HepG2 (cell line): ENCODE results near the gene MYOM1. TPM values are rescaled to one million over a fixed set of nuclear protein-coding genes. Genes with fewer than 3 reads are reported as not detected.

Experiments used
- CAMTA2 ChIP-seq: sonication (generic); formaldehyde crosslinking; IDR thresholded peaks from 2 replicates; pipeline ENCODE4 v1.4.0; 2020; ENCODE audit warnings: mild to moderate bottlenecking, missing genetic modification reagents, borderline replicate concordance
- GATAD1 ChIP-seq: IDR thresholded peaks from 2 replicates; pipeline ENCODE4 v1.6.1; 2016; ENCODE audit warnings: missing genetic modification reagents, missing compliant biosample characterization
- GATAD2A ChIP-seq: IDR thresholded peaks from 2 replicates; pipeline ENCODE4 v1.6.1; 2016
- ISL2 ChIP-seq: sonication (generic); formaldehyde crosslinking; IDR thresholded peaks from 2 replicates; pipeline ENCODE4 v1.5.0; 2020; ENCODE audit warnings: missing genetic modification reagents
- KDM5A ChIP-seq: fragments of 200-600 bp; sonication (generic); IDR thresholded peaks from 2 replicates; pipeline ENCODE4 v1.7.0; 2018; ENCODE audit warnings: antibody characterized with exemption, mild to moderate bottlenecking, low read length, borderline replicate concordance
- KMT2A ChIP-seq: sonication (generic); formaldehyde crosslinking; IDR thresholded peaks from 2 replicates; pipeline ENCODE4 v1.4.0; 2020; ENCODE audit warnings: missing genetic modification reagents
- ONECUT2 ChIP-seq: sonication (generic); formaldehyde crosslinking; IDR thresholded peaks from 2 replicates; pipeline ENCODE4 v1.4.0; 2020; ENCODE audit warnings: missing genetic modification reagents
- PAF1 ChIP-seq: IDR thresholded peaks from 2 replicates; pipeline ENCODE4 v1.6.1; 2016; ENCODE audit warnings: missing genetic modification reagents, missing compliant biosample characterization
- RFXANK ChIP-seq: IDR thresholded peaks from 2 replicates; pipeline ENCODE4 v1.6.1; 2016
- UBTF ChIP-seq: sonication (generic); formaldehyde crosslinking; IDR thresholded peaks from 2 replicates; pipeline ENCODE4 v1.4.0; 2020; ENCODE audit warnings: mild to moderate bottlenecking, missing genetic modification reagents
- ZBTB37 ChIP-seq: sonication (generic); formaldehyde crosslinking; IDR thresholded peaks from 2 replicates; pipeline ENCODE4 v1.4.0; 2020; ENCODE audit warnings: mild to moderate bottlenecking, missing genetic modification reagents
- ZBTB44 ChIP-seq: sonication (generic); formaldehyde crosslinking; IDR thresholded peaks from 2 replicates; pipeline ENCODE4 v1.4.0; 2020; ENCODE audit warnings: missing genetic modification reagents
- ZNF121 ChIP-seq: sonication (generic); formaldehyde crosslinking; IDR thresholded peaks from 2 replicates; pipeline ENCODE4 v1.5.0; 2020; ENCODE audit warnings: mild to moderate bottlenecking, missing genetic modification reagents
- ZNF30 ChIP-seq: sonication (generic); formaldehyde crosslinking; IDR thresholded peaks from 2 replicates; pipeline ENCODE4 v1.5.0; 2020; ENCODE audit warnings: mild to moderate bottlenecking, missing genetic modification reagents
- ZNF430 ChIP-seq: sonication (generic); formaldehyde crosslinking; IDR thresholded peaks from 2 replicates; pipeline ENCODE4 v1.9.0; 2021; ENCODE audit warnings: mild to moderate bottlenecking, missing genetic modification reagents
- ZNF543 ChIP-seq: sonication (generic); formaldehyde crosslinking; IDR thresholded peaks from 2 replicates; pipeline ENCODE4 v1.4.0; 2020; ENCODE audit warnings: mild to moderate bottlenecking, missing genetic modification reagents
- ZNF83 ChIP-seq: sonication (generic); formaldehyde crosslinking; IDR thresholded peaks from 2 replicates; pipeline ENCODE4 v1.4.0; 2020; ENCODE audit warnings: missing genetic modification reagents, mild to moderate bottlenecking, borderline replicate concordance
- polyA plus RNA-seq, 8 experiments: library from polyadenylated mRNA; depleted of rRNA in 3 of 8; stranded (reverse) in 7 of 8; unstranded in 1 of 8; fragments of >200 nt; fragmentation: Illumina TruSeq in 4 of 8; extraction: Trizol in 4 of 8; gene quantifications; 2 replicates each; pipeline versions ENCODE4 v1.2.1 to v1.2.3, GENCODE V29; 2011 to 2016; ENCODE audit warnings: low read depth in 4 of 8, missing spikeins in 1 of 8, mixed read lengths in 1 of 8; ENCODE audit not compliant: insufficient read depth in 1 of 8
- total RNA-seq, 5 experiments: library from RNA; depleted of rRNA; stranded (reverse); fragments of >200 nt; fragmentation: Illumina TruSeq; extraction: Trizol; gene quantifications; 2 replicates each; pipeline ENCODE4 v1.2.3, GENCODE V29; 2016; ENCODE audit warnings: low read depth in 1 of 5
- TF ChIP-seq, protein P1 (sequence below): sonication (generic); formaldehyde crosslinking; IDR thresholded peaks from 2 replicates; pipeline ENCODE4 v1.9.0; 2021; ENCODE audit warnings: mild to moderate bottlenecking, missing genetic modification reagents

The MYOM1 gene
- total and polyA plus RNA-seq, 2 of the 13 experiments (the other 11 are each of a cell fraction or from before 2014, with no cell fraction given): 0.46 to 0.98 TPM

DNA sequence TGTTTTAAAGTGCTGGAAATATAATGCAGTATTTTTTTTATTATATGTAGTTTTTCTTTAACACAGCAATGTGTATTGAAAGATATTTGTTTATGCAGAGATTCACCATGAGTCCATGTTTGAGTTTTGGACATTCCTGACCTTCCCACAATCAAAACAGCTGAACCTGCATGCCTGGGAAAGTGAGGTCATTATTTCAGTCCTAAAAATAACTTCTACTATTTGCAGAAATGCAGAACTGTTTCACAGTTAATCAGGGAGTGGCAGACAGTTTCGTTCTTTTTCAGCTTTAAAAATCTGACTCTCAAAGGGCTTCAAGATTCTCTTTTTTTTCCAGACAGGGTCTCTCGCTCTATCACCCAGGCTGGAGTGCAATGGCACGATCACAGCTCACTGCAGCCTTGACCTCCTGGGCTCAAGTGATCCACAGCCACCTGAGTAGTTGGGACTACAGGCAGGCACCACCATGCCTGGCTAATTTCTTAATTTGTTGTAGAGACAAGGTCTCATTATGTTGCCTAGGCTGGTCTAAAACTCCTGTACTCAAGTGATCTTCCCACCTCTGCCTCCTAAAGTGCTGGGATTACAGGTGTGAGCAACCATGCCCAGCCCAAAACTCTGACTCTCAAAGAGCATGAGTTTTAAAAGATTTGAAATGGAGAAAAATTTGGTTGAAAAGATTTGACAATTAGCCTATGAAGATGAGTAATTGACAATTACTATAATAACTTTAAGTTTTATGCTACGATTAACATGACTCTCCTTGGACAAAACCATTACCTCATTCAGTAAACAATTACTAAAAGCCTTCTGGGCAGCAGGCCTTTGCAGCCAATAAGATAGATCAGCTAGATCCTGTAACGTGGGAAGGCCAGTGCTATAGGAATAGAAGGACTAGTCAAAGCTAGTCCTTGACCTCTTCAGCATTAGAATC, 37.2 kb upstream of the MYOM1 start (continued):
- no peak for TF ChIP-seq RFXANK (CRISPR knock-in tag)
- TF ChIP-seq KDM5A: no peak
- TF ChIP-seq KMT2A (CRISPR knock-in tag): peak; percentile 46; the same call in 1 of the 2 replicates
- no peak for TF ChIP-seq PAF1 (CRISPR knock-in tag)
- TF ChIP-seq ZNF83 (CRISPR knock-in tag): no peak
- peak; percentile 18; the same call in 1 of the 2 replicates for TF ChIP-seq ISL2 (CRISPR knock-in tag)
- TF ChIP-seq ZNF430 (CRISPR knock-in tag): no peak
- no peak for TF ChIP-seq UBTF (CRISPR knock-in tag)
- no peak for TF ChIP-seq ONECUT2
- no peak for TF ChIP-seq ZBTB44
- TF ChIP-seq CAMTA2 (CRISPR knock-in tag): no peak
- TF ChIP-seq GATAD1: no peak
- peak; percentile 53; the same call in 1 of the 2 replicates for TF ChIP-seq GATAD2A (CRISPR knock-in tag)
- no peak for TF ChIP-seq ZNF543 (CRISPR knock-in tag)
- TF ChIP-seq ZNF30 (CRISPR knock-in tag): no peak
- TF ChIP-seq, protein P1, sequence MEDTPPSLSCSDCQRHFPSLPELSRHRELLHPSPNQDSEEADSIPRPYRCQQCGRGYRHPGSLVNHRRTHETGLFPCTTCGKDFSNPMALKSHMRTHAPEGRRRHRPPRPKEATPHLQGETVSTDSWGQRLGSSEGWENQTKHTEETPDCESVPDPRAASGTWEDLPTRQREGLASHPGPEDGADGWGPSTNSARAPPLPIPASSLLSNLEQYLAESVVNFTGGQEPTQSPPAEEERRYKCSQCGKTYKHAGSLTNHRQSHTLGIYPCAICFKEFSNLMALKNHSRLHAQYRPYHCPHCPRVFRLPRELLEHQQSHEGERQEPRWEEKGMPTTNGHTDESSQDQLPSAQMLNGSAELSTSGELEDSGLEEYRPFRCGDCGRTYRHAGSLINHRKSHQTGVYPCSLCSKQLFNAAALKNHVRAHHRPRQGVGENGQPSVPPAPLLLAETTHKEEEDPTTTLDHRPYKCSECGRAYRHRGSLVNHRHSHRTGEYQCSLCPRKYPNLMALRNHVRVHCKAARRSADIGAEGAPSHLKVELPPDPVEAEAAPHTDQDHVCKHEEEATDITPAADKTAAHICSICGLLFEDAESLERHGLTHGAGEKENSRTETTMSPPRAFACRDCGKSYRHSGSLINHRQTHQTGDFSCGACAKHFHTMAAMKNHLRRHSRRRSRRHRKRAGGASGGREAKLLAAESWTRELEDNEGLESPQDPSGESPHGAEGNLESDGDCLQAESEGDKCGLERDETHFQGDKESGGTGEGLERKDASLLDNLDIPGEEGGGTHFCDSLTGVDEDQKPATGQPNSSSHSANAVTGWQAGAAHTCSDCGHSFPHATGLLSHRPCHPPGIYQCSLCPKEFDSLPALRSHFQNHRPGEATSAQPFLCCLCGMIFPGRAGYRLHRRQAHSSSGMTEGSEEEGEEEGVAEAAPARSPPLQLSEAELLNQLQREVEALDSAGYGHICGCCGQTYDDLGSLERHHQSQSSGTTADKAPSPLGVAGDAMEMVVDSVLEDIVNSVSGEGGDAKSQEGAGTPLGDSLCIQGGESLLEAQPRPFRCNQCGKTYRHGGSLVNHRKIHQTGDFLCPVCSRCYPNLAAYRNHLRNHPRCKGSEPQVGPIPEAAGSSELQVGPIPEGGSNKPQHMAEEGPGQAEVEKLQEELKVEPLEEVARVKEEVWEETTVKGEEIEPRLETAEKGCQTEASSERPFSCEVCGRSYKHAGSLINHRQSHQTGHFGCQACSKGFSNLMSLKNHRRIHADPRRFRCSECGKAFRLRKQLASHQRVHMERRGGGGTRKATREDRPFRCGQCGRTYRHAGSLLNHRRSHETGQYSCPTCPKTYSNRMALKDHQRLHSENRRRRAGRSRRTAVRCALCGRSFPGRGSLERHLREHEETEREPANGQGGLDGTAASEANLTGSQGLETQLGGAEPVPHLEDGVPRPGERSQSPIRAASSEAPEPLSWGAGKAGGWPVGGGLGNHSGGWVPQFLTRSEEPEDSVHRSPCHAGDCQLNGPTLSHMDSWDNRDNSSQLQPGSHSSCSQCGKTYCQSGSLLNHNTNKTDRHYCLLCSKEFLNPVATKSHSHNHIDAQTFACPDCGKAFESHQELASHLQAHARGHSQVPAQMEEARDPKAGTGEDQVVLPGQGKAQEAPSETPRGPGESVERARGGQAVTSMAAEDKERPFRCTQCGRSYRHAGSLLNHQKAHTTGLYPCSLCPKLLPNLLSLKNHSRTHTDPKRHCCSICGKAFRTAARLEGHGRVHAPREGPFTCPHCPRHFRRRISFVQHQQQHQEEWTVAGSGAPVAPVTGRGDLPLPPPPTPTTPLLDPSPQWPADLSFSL (CRISPR knock-in tag): no peak
- TF ChIP-seq ZBTB37 (CRISPR knock-in tag): no peak
- TF ChIP-seq ZNF121 (CRISPR knock-in tag): no peak
